HepG2 (cell line): Measurements from ENCODE around the gene SLC39A3. TPM values are rescaled to one million over a fixed set of nuclear protein-coding genes. Genes with fewer than 3 reads are reported as not detected.

ENCODE experiments used
- ATAC-seq: fragments of 200-7000 bp; cut with Tn5 transposase; 3 replicates; pipeline ENCODE4 v1.9.1; 2020; ENCODE audit warnings: mild to moderate bottlenecking, moderate library complexity
- BruUV-seq: library from RNA; stranded (reverse); fragments of 400-500 nt; replicated peaks from 2 replicates; lab custom pipeline; 2021; lab: Mats Ljungman, UMichigan
- CTCF ChIA-PET: fragments of 300-600 bp; formaldehyde crosslinking; extraction: SDS; loops from one replicate; lab custom pipeline; 2021; ENCODE audit warnings: low total read pairs, inconsistent platforms, low intra/inter-chr PET ratio; lab: Yijun Ruan, JAX
- POLR2A ChIA-PET: fragments of 350-600 bp; sonication (Branson Sonifier 250); formaldehyde crosslinking; loops from one replicate; lab custom pipeline; 2020; ENCODE audit warnings: antibody characterized with exemption, inconsistent platforms; lab: Yijun Ruan, JAX
- DNase-seq: peaks from one replicate; pipeline ENCODE4 v3.0.0-alpha.2; 2015; ENCODE audit warnings: low spot score
- FAIRE-seq: peaks from 3 replicates; lab custom pipeline; 2011; peaks lifted over from hg19 to GRCh38; lab: Jason Lieb, UNC
- H2AFZ ChIP-seq: one replicate; pipeline ENCODE4 v1.6.1; 2011; ENCODE audit warnings: low read length, inconsistent platforms
- H3K27ac ChIP-seq: fragments of 300-600 bp; 3 replicates; pipeline ENCODE4 v1.8.0; 2011; ENCODE audit warnings: mixed run types, mild to moderate bottlenecking, mixed read lengths, low read length, inconsistent platforms; ENCODE audit not compliant: insufficient read depth; ENCODE audit errors: extremely low read length
- H3K27me3 ChIP-seq, 2 experiments: fragments of 200-600 bp in 1 of 2; 2 replicates in 1 of 2; 3 replicates in 1 of 2; pipeline versions ENCODE4 v1.6.0 to v1.8.0; 2011; ENCODE audit warnings: low read length in 2 of 2, mild to moderate bottlenecking in 2 of 2, moderate library complexity in 2 of 2, inconsistent platforms in 1 of 2; ENCODE audit not compliant: insufficient read depth in 2 of 2, control insufficient read depth in 1 of 2
- H3K36me3 ChIP-seq, 2 experiments: fragments of 200-600 bp in 1 of 2; replicated peaks in 1 of 2; 2 replicates in 1 of 2; 3 replicates in 1 of 2; pipeline versions ENCODE4 v1.5.1 to v1.8.0; 2011; ENCODE audit warnings: low read length in 2 of 2, inconsistent platforms in 1 of 2; ENCODE audit not compliant: insufficient read depth in 2 of 2, control insufficient read depth in 1 of 2
- H3K4me1 ChIP-seq: 2 replicates; pipeline ENCODE4 v1.5.1; 2012; ENCODE audit warnings: low read length, inconsistent platforms; ENCODE audit not compliant: insufficient read depth
- H3K4me2 ChIP-seq: 2 replicates; pipeline ENCODE4 v1.6.0; 2011; ENCODE audit warnings: low read depth, low read length, inconsistent platforms
- H3K4me3 ChIP-seq, 3 experiments: fragments of 200-600 bp in 1 of 3; sonication (generic), shearing (Covaris generic) in 1 of 3; replicated peaks in 1 of 3; 2 replicates each; pipeline ENCODE4 v1.5.1; 2011 to 2016; ENCODE audit warnings: low read length in 3 of 3, inconsistent platforms in 2 of 3, low read depth in 2 of 3, mild to moderate bottlenecking in 2 of 3, control low read depth in 1 of 3, mixed read lengths in 1 of 3; ENCODE audit not compliant: insufficient read depth in 1 of 3
- H3K79me2 ChIP-seq: one replicate; pipeline ENCODE4 v1.6.1; 2011; ENCODE audit warnings: low read length, inconsistent platforms; ENCODE audit not compliant: insufficient read depth
- H3K9ac ChIP-seq: 2 replicates; pipeline ENCODE4 v1.6.0; 2011; ENCODE audit warnings: mild to moderate bottlenecking, low read depth, low read length, inconsistent platforms; ENCODE audit not compliant: insufficient read depth
- H3K9me3 ChIP-seq: 2 replicates; pipeline ENCODE4 v1.5.1; 2012; ENCODE audit warnings: mild to moderate bottlenecking, low read length
- H4K20me1 ChIP-seq: 2 replicates; pipeline ENCODE4 v1.6.0; 2011; ENCODE audit warnings: inconsistent platforms, mild to moderate bottlenecking, low read length, moderate library complexity; ENCODE audit not compliant: insufficient read depth
- KDM1A ChIP-seq: IDR thresholded peaks from 2 replicates; pipeline ENCODE4 v1.6.1; 2016; ENCODE audit warnings: missing compliant biosample characterization
- SOX6 ChIP-seq, 2 experiments: fragments of 450-650 bp in 1 of 2; sonication (generic) in 1 of 2; formaldehyde crosslinking in 1 of 2; IDR thresholded peaks; 2 replicates each; pipeline versions ENCODE4 v1.4.0 to v1.6.1; 2017 to 2020; ENCODE audit warnings: antibody characterized with exemption in 1 of 2, mild to moderate bottlenecking in 1 of 2, missing genetic modification reagents in 1 of 2
- whole genome bisulfite sequencing: methylation state at CpG from one replicate; pipeline ENCODE4 v1.1.6; 2017; ENCODE audit warnings: low lambda C conversion rate; 5-methylcytosine and 5-hydroxymethylcytosine counted together
- in situ Hi-C: cut with HindIII; loops from 2 replicates; pipeline ENCODE4 v1.10.0; 2017; ENCODE audit warnings: low pct_unique_long_range_greater_than_20kb; ENCODE audit not compliant: extremely low pct_ligation_motif_present
- intact Hi-C: fragments of 100-400 bp; cut with micrococcal nuclease; formaldehyde crosslinking; loops from one replicate; pipeline ENCODE4 v1.10.0; 2022; ENCODE audit not compliant: unreplicated experiment
- polyA plus RNA-seq, 8 experiments: library from polyadenylated mRNA; depleted of rRNA in 3 of 8; stranded (reverse) in 7 of 8; unstranded in 1 of 8; fragments of >200 nt; fragmentation: Illumina TruSeq in 4 of 8; extraction: Trizol in 4 of 8; gene quantifications; 2 replicates each; pipeline versions ENCODE4 v1.2.1 to v1.2.3, GENCODE V29; 2011 to 2016; ENCODE audit warnings: low read depth in 4 of 8, missing spikeins in 1 of 8, mixed read lengths in 1 of 8; ENCODE audit not compliant: insufficient read depth in 1 of 8
- total RNA-seq, 5 experiments: library from RNA; depleted of rRNA; stranded (reverse); fragments of >200 nt; fragmentation: Illumina TruSeq; extraction: Trizol; gene quantifications; 2 replicates each; pipeline ENCODE4 v1.2.3, GENCODE V29; 2016; ENCODE audit warnings: low read depth in 1 of 5
- TF ChIP-seq, protein P1 (sequence below): sonication (generic); formaldehyde crosslinking; IDR thresholded peaks from 2 replicates; pipeline ENCODE4 v1.4.0; 2020; ENCODE audit warnings: missing genetic modification reagents
- TF ChIP-seq, protein P2 (sequence below): sonication (generic); formaldehyde crosslinking; IDR thresholded peaks from 2 replicates; pipeline ENCODE4 v1.5.1; 2020; ENCODE audit warnings: missing genetic modification reagents, mild to moderate bottlenecking, borderline replicate concordance
- TF ChIP-seq, protein P3 (sequence below): sonication (generic); formaldehyde crosslinking; IDR thresholded peaks from 2 replicates; pipeline ENCODE4 v1.5.0; 2020; ENCODE audit warnings: mild to moderate bottlenecking, missing genetic modification reagents

Gene SLC39A3
- total and polyA plus RNA-seq, 2 of the 13 experiments (the other 11 are each of a cell fraction or from before 2014, with no cell fraction given): 33.6 to 41.6 TPM

DNA sequence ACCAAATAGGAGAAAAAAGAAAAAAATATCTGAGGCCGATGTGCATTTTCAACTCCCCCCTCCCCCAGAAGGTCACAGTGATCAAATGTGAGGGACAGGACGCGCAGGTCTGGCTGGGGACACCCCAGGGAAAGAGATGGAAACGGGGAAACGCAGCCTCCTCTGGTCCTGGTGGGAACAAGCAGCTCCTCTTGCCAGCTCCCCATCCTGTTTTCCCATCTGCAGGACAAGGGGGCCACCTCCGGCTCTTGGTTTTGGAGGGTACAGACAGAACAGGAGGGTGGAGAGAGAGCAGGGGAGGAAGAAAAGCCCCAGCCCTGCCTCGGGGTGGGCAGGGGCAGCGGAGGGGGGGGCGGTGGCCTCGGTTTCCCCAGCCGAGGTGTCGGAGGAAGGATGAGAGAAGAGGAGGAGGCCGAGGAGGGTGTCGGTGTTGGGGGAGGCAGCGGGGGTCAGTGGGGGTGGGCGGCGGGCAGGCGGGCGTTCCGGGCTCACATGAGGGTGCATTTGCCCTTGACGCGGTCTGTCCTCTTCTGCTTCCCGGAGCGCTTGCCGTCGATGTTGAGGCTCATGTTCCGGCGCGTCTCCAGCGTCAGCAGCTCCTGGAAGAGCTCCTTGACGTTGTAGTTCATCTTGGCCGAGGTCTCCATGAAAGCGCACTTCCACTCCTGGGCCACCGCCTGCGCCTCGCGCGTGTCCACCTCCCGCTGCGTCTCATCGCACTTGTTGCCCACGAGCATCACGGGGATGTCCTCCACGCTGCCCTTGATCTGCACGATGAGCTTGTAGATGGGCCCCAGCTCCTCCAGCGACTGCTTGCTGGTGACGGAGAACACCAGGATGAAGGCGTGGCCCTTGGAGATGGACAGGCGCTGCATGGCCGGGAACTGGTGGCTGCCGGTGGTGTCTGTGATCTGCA, 22.8 kb downstream of the SLC39A3 start:
- H3K27ac ChIP-seq: no peak overlapping the region
- ATAC-seq (no peak), DNase-seq (no peak), FAIRE-seq (no peak)
- no peaks in the 10 kb centered on the region for H3K79me2 ChIP-seq
- no peaks in the 10 kb centered on the region for H4K20me1 ChIP-seq
- 67% methylated on average over 50 of the region's 51 CpGs for WGBS
- intact Hi-C loops: no loop called here
- ChIA-PET POLR2A (no interaction called here), CTCF (no interaction called here)
- BruUV-seq: no TSS peak
- H2AFZ ChIP-seq: no peak overlapping the region
- TF ChIP-seq, protein P1, sequence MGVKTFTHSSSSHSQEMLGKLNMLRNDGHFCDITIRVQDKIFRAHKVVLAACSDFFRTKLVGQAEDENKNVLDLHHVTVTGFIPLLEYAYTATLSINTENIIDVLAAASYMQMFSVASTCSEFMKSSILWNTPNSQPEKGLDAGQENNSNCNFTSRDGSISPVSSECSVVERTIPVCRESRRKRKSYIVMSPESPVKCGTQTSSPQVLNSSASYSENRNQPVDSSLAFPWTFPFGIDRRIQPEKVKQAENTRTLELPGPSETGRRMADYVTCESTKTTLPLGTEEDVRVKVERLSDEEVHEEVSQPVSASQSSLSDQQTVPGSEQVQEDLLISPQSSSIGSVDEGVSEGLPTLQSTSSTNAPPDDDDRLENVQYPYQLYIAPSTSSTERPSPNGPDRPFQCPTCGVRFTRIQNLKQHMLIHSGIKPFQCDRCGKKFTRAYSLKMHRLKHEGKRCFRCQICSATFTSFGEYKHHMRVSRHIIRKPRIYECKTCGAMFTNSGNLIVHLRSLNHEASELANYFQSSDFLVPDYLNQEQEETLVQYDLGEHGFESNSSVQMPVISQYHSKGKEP: no peak
- TF ChIP-seq, protein P2, sequence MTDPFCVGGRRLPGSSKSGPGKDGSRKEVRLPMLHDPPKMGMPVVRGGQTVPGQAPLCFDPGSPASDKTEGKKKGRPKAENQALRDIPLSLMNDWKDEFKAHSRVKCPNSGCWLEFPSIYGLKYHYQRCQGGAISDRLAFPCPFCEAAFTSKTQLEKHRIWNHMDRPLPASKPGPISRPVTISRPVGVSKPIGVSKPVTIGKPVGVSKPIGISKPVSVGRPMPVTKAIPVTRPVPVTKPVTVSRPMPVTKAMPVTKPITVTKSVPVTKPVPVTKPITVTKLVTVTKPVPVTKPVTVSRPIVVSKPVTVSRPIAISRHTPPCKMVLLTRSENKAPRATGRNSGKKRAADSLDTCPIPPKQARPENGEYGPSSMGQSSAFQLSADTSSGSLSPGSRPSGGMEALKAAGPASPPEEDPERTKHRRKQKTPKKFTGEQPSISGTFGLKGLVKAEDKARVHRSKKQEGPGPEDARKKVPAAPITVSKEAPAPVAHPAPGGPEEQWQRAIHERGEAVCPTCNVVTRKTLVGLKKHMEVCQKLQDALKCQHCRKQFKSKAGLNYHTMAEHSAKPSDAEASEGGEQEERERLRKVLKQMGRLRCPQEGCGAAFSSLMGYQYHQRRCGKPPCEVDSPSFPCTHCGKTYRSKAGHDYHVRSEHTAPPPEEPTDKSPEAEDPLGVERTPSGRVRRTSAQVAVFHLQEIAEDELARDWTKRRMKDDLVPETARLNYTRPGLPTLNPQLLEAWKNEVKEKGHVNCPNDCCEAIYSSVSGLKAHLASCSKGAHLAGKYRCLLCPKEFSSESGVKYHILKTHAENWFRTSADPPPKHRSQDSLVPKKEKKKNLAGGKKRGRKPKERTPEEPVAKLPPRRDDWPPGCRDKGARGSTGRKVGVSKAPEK (CRISPR knock-in tag): no peak
- TF ChIP-seq SOX6 (IDR thresholded peaks at IDR 0.05) (no peak), SOX6 (CRISPR knock-in tag; IDR thresholded peaks at IDR 0.05) (no peak), KDM1A (no peak)
- TF ChIP-seq, protein P3, sequence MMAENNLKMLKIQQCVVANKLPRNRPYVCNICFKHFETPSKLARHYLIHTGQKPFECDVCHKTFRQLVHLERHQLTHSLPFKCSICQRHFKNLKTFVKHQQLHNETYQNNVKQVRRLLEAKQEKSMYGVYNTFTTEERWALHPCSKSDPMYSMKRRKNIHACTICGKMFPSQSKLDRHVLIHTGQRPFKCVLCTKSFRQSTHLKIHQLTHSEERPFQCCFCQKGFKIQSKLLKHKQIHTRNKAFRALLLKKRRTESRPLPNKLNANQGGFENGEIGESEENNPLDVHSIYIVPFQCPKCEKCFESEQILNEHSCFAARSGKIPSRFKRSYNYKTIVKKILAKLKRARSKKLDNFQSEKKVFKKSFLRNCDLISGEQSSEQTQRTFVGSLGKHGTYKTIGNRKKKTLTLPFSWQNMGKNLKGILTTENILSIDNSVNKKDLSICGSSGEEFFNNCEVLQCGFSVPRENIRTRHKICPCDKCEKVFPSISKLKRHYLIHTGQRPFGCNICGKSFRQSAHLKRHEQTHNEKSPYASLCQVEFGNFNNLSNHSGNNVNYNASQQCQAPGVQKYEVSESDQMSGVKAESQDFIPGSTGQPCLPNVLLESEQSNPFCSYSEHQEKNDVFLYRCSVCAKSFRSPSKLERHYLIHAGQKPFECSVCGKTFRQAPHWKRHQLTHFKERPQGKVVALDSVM: no peak
- H3K9me3 ChIP-seq: peaks cover 8% of the 10 kb centered on the region
- in situ Hi-C loops: no loop called here
- H3K36me3 ChIP-seq: no peaks in the 10 kb centered on the region
- H3K27me3 ChIP-seq: peaks cover 9 to 40% of the 10 kb centered on the region in 2 experiments
- H3K4me3 ChIP-seq: no peak overlapping the region
- no peak overlapping the region for H3K4me2 ChIP-seq
- no peak overlapping the region for H3K9ac ChIP-seq
- H3K4me1 ChIP-seq: peaks cover 16% of the 10 kb centered on the region
